Measurements from ENCODE around the gene TRPV2. TPM values are rescaled to one million over a fixed set of nuclear protein-coding genes. Genes with fewer than 3 reads are reported as not detected.

TRPV2 gene
- 100 to 1,000 TPM; 132 to 133 TPM for total RNA-seq

DNA sequence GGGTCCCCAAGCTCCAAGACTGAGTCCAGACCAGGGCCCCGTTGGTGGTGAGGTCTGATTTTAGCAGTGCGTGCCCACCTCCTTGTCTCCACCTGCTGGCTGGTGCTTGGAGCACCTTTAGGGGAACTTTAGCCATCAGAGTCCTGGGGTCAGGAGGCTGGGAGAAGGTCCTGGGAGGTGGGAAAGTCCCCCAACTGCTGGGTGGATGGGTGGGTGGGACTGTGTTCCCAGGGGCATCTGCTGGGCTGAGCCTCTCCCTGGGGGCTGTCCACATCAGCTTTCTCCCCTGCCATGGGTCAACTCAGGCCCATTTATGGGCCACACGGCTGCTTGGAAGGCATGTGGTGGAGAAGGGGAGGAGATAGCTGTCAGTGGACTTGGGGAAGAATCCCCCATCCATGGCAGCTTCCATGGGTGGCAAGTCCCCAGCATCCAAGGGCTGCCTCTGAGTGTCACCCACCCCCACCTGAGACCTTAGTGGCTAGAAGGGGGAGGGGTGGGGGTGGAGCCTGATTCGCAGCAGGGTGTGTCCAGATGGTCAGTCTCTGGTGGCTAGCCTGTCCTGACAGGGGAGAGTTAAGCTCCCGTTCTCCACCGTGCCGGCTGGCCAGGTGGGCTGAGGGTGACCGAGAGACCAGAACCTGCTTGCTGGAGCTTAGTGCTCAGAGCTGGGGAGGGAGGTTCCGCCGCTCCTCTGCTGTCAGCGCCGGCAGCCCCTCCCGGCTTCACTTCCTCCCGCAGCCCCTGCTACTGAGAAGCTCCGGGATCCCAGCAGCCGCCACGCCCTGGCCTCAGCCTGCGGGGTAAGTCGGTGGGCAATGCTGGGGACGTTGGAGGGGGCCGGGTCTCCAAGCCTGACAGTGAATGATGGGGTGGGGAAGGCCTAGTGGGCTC is at the start of gene TRPV2:
TRPV2 (plus strand) TSS at position 541 of the 894 bp plus-strand sequence. CDS start 2,098 bp downstream, outside the sequence.

DNA sequence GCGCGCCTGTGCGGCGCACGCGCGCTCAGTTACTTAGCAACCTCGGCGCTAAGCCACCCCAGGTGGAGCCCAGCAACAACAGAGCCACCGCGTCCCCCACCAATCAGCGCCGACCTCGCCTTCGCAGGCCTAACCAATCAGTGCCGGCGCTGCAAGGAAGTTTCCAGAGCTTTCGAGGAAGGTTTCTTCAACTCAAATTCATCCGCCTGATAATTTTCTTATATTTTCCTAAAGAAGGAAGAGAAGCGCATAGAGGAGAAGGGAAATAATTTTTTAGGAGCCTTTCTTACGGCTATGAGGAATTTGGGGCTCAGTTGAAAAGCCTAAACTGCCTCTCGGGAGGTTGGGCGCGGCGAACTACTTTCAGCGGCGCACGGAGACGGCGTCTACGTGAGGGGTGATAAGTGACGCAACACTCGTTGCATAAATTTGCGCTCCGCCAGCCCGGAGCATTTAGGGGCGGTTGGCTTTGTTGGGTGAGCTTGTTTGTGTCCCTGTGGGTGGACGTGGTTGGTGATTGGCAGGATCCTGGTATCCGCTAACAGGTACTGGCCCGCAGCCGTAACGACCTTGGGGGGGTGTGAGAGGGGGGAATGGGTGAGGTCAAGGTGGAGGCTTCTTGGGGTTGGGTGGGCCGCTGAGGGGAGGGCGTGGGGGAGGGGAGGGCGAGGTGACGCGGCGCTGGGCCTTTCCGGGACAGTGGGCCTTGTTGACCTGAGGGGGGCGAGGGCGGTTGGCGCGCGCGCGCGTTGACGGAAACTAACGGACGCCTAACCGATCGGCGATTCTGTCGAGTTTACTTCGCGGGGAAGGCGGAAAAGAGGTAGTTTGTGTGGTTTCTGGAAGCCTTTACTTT is 34.5 kb upstream of the TRPV2 start, which contains the start of gene UBB:
UBB (plus strand) TSS at position 452 of the 856 bp plus-strand sequence. CDS start 817 bp downstream, outside the sequence.

Other genes with a start within 250 kb of the TRPV2 start
- gene NCOR1, start 200.0 kb upstream of the TRPV2 start, total RNA-seq = 100 to 1,000 TPM; 124 to 130 TPM
- 10 to 100 TPM; 33.0 to 35.3 TPM for gene PIGL, start 198.4 kb upstream of the TRPV2 start, total RNA-seq
- gene CENPV, start 62.1 kb upstream of the TRPV2 start, total RNA-seq = 10 to 100 TPM in 1 of 2 experiments, 1 to 10 TPM in 1; 8.1 to 10.9 TPM
- 1,000 to 10,000 TPM; 1,170 to 1,224 TPM for gene UBB, start 34.5 kb upstream of the TRPV2 start, total RNA-seq
- 1 to 10 TPM; 2.2 to 2.3 TPM for gene LRRC75A, start 76.6 kb downstream of the TRPV2 start, total RNA-seq
- 1 to 10 TPM; 8.6 to 9.0 TPM for gene ZNF287, start 153.6 kb downstream of the TRPV2 start, total RNA-seq
- gene ZNF624, start 238.3 kb downstream of the TRPV2 start, total RNA-seq = 1 to 10 TPM; 4.7 to 5.7 TPM